ENCODE results near the gene RSAD1.

RSAD1 gene

DNA sequence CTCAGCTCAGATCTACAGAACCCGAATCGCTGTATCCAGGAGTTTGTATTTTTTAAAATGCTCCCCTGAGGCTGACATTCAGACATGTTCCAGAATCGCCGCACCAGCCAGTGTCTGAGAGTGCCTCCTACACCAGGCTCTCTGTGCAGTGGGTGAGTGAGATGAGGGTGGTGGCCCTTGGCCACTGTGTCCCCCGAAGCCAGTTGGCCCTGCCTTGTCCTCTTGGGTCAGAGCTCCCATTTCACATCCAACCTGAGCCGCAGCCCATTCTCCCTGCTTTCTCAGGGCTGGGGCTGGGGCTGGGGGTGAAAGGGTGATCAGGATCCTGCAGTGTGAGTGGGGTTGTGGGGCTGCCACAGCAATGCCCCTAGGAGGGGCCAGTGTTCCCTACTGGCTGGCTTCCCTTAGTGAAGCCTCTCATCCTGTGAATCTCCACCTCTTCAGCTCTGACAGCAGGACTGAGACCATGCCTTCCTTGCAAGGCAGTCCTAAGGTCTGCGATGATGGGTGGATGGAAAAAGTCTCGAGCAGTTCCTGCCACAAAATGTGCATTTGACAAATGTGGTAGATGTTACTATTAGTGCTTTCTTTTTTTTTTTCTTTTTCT lies 16.7 kb downstream of the RSAD1 start:
- Histone ChIP-seq H3K4me1 (ENCODE audit: insufficient read depth, poor library complexity, severe bottlenecking) (no peaks in the 10 kb centered on the region), H3K4me3 (ENCODE audit: severe bottlenecking) (no peak overlapping the region), H3K27ac (ENCODE audit: poor library complexity, severe bottlenecking) (no peak overlapping the region), H3K36me3 (ENCODE audit: low read depth) (no peaks in the 10 kb centered on the region), H3K27me3 (ENCODE audit: insufficient read depth, poor library complexity, severe bottlenecking) (no peaks in the 10 kb centered on the region), H3K9me3 (ENCODE audit: severe bottlenecking) (no peaks in the 10 kb centered on the region)
- TF ChIP-seq, protein P1, sequence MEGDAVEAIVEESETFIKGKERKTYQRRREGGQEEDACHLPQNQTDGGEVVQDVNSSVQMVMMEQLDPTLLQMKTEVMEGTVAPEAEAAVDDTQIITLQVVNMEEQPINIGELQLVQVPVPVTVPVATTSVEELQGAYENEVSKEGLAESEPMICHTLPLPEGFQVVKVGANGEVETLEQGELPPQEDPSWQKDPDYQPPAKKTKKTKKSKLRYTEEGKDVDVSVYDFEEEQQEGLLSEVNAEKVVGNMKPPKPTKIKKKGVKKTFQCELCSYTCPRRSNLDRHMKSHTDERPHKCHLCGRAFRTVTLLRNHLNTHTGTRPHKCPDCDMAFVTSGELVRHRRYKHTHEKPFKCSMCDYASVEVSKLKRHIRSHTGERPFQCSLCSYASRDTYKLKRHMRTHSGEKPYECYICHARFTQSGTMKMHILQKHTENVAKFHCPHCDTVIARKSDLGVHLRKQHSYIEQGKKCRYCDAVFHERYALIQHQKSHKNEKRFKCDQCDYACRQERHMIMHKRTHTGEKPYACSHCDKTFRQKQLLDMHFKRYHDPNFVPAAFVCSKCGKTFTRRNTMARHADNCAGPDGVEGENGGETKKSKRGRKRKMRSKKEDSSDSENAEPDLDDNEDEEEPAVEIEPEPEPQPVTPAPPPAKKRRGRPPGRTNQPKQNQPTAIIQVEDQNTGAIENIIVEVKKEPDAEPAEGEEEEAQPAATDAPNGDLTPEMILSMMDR (IDR thresholded peaks at IDR 0.05; ENCODE audit: poor library complexity, severe bottlenecking): no peak
- ATAC-seq (ENCODE audit: low read depth): no peak
- DNase-seq (ENCODE audit: low spot score): no peak

DNA sequence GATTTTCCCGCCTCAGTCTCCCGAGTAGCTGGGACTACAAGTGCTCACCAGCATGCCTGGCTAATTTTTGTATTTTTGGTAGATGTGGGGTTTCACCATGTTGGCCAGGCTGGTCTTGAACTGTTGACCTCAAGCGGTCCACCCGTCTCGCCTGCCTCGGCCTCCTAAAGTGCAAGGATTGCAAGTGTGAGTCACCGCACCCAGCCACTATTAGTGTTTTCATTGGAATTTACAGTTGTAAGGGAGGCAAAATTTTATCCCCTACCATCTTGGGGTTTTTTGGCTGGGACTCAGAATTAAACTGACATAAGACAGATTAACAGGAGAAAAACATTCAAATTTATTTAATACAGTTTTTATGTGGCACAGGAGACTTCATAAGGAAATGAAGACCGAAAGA lies 17.3 kb downstream of the RSAD1 start:
- H3K36me3 ChIP-seq (ENCODE audit: low read depth): no peaks in the 10 kb centered on the region
- no peaks in the 10 kb centered on the region for H3K4me1 ChIP-seq (ENCODE audit: insufficient read depth, poor library complexity, severe bottlenecking)
- TF ChIP-seq, protein P1 (IDR thresholded peaks at IDR 0.05; ENCODE audit: poor library complexity, severe bottlenecking): no peak
- no peaks in the 10 kb centered on the region for H3K27me3 ChIP-seq (ENCODE audit: insufficient read depth, poor library complexity, severe bottlenecking)
- DNase-seq (ENCODE audit: low spot score) (no peak), ATAC-seq (ENCODE audit: low read depth) (peak; percentile 38; the same call in 1 of the 3 replicates)
- H3K4me3 ChIP-seq (ENCODE audit: severe bottlenecking): no peak overlapping the region
- H3K27ac ChIP-seq (ENCODE audit: poor library complexity, severe bottlenecking): no peak overlapping the region
- H3K9me3 ChIP-seq (ENCODE audit: severe bottlenecking): no peaks in the 10 kb centered on the region

DNA sequence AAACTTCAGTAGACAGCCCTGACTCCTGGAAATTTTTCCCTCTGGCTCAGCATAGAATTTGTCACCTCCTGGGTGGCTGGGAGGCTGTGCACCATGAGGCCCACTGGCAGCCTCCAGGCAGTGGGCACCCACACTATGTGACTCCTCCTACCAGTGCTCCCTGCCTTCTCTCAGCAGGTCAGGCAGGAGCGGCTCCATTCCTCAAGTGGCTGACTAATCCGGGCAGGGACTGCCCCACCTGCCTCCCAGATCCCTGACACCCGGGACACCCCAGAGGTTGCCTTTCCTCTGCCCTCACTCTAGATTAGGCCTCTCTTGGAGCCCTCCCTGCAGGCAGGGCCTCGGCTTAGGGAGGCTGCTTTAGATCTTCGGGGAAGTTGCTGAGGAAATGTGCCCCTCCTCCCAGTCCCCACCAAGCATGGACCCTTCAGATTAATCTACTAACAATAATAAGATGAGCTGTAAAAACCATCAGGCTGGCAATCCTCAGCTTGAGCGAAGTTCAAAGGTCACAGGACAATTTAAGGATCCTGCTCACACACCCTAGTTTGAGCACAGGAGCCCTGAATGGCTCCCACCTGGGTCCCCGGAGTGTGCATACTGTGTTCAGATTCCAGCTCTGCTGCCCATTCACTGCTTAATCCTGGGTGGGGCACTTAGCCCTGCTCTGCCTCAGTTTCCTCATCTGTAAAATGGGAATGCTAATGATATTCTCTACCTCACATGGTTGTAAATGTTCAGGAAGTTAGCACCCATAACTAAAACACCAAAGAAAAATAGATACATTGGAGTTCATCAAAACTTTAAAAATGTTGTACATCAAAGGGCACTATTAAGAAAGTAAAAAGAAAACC lies 19.6 kb downstream of the RSAD1 start:
- no peaks in the 10 kb centered on the region for H3K36me3 ChIP-seq (ENCODE audit: low read depth)
- H3K4me1 ChIP-seq (ENCODE audit: insufficient read depth, poor library complexity, severe bottlenecking): no peaks in the 10 kb centered on the region
- no peak for DNase-seq (ENCODE audit: low spot score)
- peak; percentile 72 for ATAC-seq (ENCODE audit: low read depth)
- H3K27me3 ChIP-seq (ENCODE audit: insufficient read depth, poor library complexity, severe bottlenecking): no peaks in the 10 kb centered on the region
- TF ChIP-seq, protein P1 (IDR thresholded peaks at IDR 0.05; ENCODE audit: poor library complexity, severe bottlenecking): no peak
- no peaks in the 10 kb centered on the region for H3K9me3 ChIP-seq (ENCODE audit: severe bottlenecking)
- no peak overlapping the region for H3K27ac ChIP-seq (ENCODE audit: poor library complexity, severe bottlenecking)
- H3K4me3 ChIP-seq (ENCODE audit: severe bottlenecking): no peak overlapping the region

DNA sequence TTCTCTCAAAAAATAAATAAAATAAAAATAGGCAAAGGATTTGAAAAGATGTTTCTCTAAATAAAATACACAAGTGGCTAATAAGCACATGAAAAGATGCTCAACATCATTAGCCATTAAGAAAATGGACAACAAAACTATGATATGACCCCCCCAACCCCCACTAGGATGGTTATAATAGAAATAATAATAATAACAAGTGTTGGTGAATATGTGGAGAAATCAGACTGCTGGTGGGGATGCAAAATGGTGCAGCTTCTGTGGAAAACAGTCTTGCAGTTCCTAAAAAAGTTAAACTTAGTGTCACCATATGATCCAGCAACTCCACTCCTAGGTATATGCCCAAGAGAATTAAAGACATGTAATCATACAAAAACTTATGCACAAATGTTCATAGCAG lies 20.6 kb downstream of the RSAD1 start:
- Histone ChIP-seq H3K9me3 (ENCODE audit: severe bottlenecking) (no peaks in the 10 kb centered on the region), H3K27ac (ENCODE audit: poor library complexity, severe bottlenecking) (no peak overlapping the region), H3K4me3 (ENCODE audit: severe bottlenecking) (no peak overlapping the region), H3K4me1 (ENCODE audit: insufficient read depth, poor library complexity, severe bottlenecking) (peaks cover 3% of the 10 kb centered on the region), H3K36me3 (ENCODE audit: low read depth) (no peaks in the 10 kb centered on the region), H3K27me3 (ENCODE audit: insufficient read depth, poor library complexity, severe bottlenecking) (no peaks in the 10 kb centered on the region)
- no peak for ATAC-seq (ENCODE audit: low read depth)
- no peak for DNase-seq (ENCODE audit: low spot score)
- TF ChIP-seq, protein P1 (IDR thresholded peaks at IDR 0.05; ENCODE audit: poor library complexity, severe bottlenecking): no peak

DNA sequence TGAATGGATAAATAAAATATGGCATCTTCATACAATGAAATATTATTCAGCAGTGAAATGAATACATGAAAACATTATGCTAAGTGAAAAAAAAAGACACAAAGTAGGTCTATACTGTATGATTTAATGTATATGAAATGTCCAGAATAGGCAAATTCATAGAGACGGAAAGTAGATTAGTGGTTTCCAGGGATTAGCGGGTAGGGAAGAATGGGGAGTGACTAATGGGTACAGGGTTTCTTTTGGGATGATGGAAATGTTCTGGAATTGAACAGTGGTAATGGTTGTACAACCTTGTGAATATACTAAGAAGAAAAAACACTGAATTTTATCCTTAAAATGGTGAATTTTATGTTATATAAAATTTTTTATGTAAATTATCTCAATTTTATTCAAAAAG lies 21.1 kb downstream of the RSAD1 start:
- Histone ChIP-seq H3K9me3 (ENCODE audit: severe bottlenecking) (no peaks in the 10 kb centered on the region), H3K4me1 (ENCODE audit: insufficient read depth, poor library complexity, severe bottlenecking) (peaks cover 8% of the 10 kb centered on the region), H3K27me3 (ENCODE audit: insufficient read depth, poor library complexity, severe bottlenecking) (no peaks in the 10 kb centered on the region), H3K27ac (ENCODE audit: poor library complexity, severe bottlenecking) (no peak overlapping the region), H3K36me3 (ENCODE audit: low read depth) (no peaks in the 10 kb centered on the region), H3K4me3 (ENCODE audit: severe bottlenecking) (no peak overlapping the region)
- DNase-seq (ENCODE audit: low spot score) (no peak), ATAC-seq (ENCODE audit: low read depth) (no peak)
- TF ChIP-seq, protein P1 (IDR thresholded peaks at IDR 0.05; ENCODE audit: poor library complexity, severe bottlenecking): no peak
